ENCODE data around the gene TUT1.

GRCh38 chr11:62536301-62536957 lies 54.9 kb downstream of the TUT1 start:
- TF ChIP-seq GATA3 (IDR thresholded peaks at IDR 0.05; ENCODE audit: low read depth, low read length) (no peak), GATA2 (IDR thresholded peaks at IDR 0.05; ENCODE audit: low read depth, low read length) (no peak)

All from SH-SY5Y (cell line).